Measurements from ENCODE around the gene STAC. TPM values are rescaled to one million over a fixed set of nuclear protein-coding genes. Genes with fewer than 3 reads are reported as not detected.

The STAC gene
- total RNA-seq, 1 donor from 2014 or later: 51.4 TPM

- H3K36me3 ChIP-seq: no peaks in the 10 kb centered on the region
- no peak for ATAC-seq
- TF ChIP-seq, protein P1, sequence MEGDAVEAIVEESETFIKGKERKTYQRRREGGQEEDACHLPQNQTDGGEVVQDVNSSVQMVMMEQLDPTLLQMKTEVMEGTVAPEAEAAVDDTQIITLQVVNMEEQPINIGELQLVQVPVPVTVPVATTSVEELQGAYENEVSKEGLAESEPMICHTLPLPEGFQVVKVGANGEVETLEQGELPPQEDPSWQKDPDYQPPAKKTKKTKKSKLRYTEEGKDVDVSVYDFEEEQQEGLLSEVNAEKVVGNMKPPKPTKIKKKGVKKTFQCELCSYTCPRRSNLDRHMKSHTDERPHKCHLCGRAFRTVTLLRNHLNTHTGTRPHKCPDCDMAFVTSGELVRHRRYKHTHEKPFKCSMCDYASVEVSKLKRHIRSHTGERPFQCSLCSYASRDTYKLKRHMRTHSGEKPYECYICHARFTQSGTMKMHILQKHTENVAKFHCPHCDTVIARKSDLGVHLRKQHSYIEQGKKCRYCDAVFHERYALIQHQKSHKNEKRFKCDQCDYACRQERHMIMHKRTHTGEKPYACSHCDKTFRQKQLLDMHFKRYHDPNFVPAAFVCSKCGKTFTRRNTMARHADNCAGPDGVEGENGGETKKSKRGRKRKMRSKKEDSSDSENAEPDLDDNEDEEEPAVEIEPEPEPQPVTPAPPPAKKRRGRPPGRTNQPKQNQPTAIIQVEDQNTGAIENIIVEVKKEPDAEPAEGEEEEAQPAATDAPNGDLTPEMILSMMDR (IDR thresholded peaks at IDR 0.05): no peak
- H3K4me1 ChIP-seq: peaks cover 9% of the 10 kb centered on the region
- intact Hi-C loops (cut with DNase I): no loop called here
- H3K9me3 ChIP-seq: no peaks in the 10 kb centered on the region
- H3K4me3 ChIP-seq: no peak overlapping the region
- no peaks in the 10 kb centered on the region for H3K27me3 ChIP-seq (ENCODE audit: low read depth)
- no peak for DNase-seq
- no peak overlapping the region for H3K27ac ChIP-seq
These were observed 157.9 kb downstream of the STAC start for GRCh38 chr3:36538136-36538749.

GRCh38 chr3:36540888-36541518, 160.7 kb downstream of the STAC start:
- H3K4me1 ChIP-seq: peaks cover 9% of the 10 kb centered on the region
- TF ChIP-seq, protein P1 (IDR thresholded peaks at IDR 0.05): peak; percentile 77
- H3K9me3 ChIP-seq: no peaks in the 10 kb centered on the region
- H3K36me3 ChIP-seq: no peaks in the 10 kb centered on the region
- DNase-seq (no peak), ATAC-seq (no peak)
- H3K27me3 ChIP-seq (ENCODE audit: low read depth): no peaks in the 10 kb centered on the region
- H3K27ac ChIP-seq: no peak overlapping the region
- H3K4me3 ChIP-seq: no peak overlapping the region
- intact Hi-C loops (cut with DNase I): no loop called here

DNA sequence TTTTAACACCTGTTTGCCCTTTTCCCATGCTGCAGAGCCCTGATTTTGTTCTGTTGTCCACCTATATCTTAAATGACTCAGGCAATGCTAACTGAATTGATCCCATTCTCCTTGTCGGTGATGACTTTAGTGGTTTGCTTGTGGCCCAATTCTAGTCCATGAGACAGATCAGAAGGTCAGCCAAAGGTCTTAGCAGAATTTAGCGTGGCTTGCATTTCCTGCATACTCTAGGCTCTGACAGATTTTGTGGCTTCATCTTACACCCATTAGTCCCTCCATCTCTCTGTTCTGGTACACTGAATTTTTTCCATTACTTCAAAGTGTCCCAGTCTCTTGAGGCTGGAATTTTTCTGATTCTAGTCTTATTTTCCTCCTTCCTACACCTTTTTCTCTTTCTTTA, 161.9 kb downstream of the STAC start:
- ATAC-seq: peak in 1 of 2 donors; percentile 30
- Histone ChIP-seq H3K27ac (no peak overlapping the region), H3K4me3 (no peak overlapping the region)

GRCh38 chr3:36543276-36543997, 163.1 kb downstream of the STAC start:
- intact Hi-C loops (cut with DNase I): no loop called here
- Histone ChIP-seq H3K27ac (no peak overlapping the region), H3K36me3 (no peaks in the 10 kb centered on the region), H3K4me1 (peaks cover 9% of the 10 kb centered on the region), H3K27me3 (ENCODE audit: low read depth) (no peaks in the 10 kb centered on the region), H3K9me3 (peaks cover 5% of the 10 kb centered on the region), H3K4me3 (no peak overlapping the region)
- TF ChIP-seq, protein P1 (IDR thresholded peaks at IDR 0.05): no peak
- no peak for ATAC-seq
- no peak for DNase-seq

More for the DNA sequence above, 161.9 kb downstream of the STAC start:
- no peaks in the 10 kb centered on the region for H3K36me3 ChIP-seq
- H3K4me1 ChIP-seq: peaks cover 9% of the 10 kb centered on the region
- intact Hi-C loops (cut with DNase I): no loop called here
- TF ChIP-seq, protein P1 (IDR thresholded peaks at IDR 0.05): no peak
- H3K27me3 ChIP-seq (ENCODE audit: low read depth): no peaks in the 10 kb centered on the region
- no peak for DNase-seq
- H3K9me3 ChIP-seq: no peaks in the 10 kb centered on the region

DNA sequence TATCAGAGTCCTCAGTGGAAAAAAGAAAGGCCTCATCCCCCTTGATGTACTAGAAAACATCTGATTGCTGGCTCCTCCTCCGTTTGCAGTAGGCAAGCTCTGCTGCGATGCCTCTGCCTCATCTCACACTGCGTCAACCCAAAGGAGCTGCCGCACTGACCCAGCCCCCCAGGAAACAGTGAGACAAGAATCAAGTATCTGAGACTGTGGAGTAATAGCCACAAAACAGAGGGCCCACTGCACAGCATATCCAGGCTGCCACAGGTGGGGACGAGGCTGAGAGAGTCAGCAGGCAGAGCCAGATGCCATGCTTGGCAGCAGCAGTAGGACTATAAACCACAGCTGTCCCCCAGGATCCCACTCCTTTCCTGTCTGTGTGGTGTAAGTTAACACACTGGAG, 165.9 kb downstream of the STAC start:
- DNase-seq: no peak

More for the DNA sequence above, 165.9 kb downstream of the STAC start:
- Histone ChIP-seq H3K36me3 (no peaks in the 10 kb centered on the region), H3K27me3 (ENCODE audit: low read depth) (no peaks in the 10 kb centered on the region), H3K4me1 (peaks cover 9% of the 10 kb centered on the region), H3K9me3 (peaks cover 11% of the 10 kb centered on the region), H3K4me3 (no peak overlapping the region), H3K27ac (no peak overlapping the region)
- intact Hi-C loops (cut with DNase I): no loop called here
- TF ChIP-seq, protein P1 (IDR thresholded peaks at IDR 0.05): no peak
- no peak for ATAC-seq

All from lower lobe of right lung (tissue), 2 donors.